Suppressor macrophage treated with lipopolysaccharide for 4 hours (primary cell): ENCODE measurements around the gene SMIM32.

Experiments
- DNase-seq: peaks from one replicate; pipeline ENCODE4 v3.0.0-alpha.2; 2020

Gene SMIM32

GRCh38 chr5:136206361-136206760 is 13.4 kb upstream of the SMIM32 start:
- no peak for DNase-seq

DNA sequence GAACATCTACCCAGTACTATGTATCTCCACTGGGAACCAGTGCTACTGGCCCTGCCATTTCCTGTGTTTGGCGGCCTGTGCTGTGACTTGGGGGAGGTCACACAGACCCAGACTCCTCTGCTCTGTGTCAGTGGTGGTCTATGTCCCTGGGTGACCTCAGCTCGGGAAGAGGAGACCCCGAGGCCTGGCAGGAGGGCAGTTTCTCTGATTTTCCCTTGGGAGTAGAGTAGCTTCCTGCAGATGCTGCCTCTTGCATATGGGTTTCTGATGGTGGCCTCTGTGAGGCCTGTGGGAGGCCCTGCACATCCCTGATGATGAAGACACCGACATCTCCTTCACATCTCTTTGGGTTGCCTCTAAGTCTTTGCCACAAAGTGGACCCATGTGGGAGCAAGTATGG is 13.0 kb upstream of the SMIM32 start:
- DNase-seq = no peak

- DNase-seq = no peak
These were observed 12.2 kb upstream of the SMIM32 start for GRCh38 chr5:136205061-136205702.

- no peak for DNase-seq
These were observed 10.5 kb upstream of the SMIM32 start for GRCh38 chr5:136203303-136203922.

GRCh38 chr5:136202469-136203205 is 9.7 kb upstream of the SMIM32 start:
- DNase-seq = no peak

DNA sequence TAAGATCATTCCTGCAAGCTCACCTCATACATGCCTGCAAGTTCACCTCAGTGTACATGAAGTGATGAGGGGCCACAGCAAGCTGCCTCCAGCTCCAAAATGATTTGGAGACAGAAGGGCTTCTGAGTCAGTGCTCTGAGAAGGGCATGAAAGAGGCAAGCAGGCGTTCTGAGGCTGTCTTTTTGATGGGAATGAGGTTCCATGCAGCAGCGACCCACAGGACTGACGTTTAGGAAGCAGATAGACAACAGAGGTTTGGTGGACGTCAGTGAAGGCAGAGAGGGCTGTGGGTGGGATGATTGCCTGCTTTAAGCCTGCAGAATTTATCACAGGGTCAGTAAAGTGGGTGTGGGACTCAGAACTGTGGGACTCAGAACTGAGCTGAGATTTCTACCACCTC is 8.9 kb upstream of the SMIM32 start:
- no peak for DNase-seq

DNA sequence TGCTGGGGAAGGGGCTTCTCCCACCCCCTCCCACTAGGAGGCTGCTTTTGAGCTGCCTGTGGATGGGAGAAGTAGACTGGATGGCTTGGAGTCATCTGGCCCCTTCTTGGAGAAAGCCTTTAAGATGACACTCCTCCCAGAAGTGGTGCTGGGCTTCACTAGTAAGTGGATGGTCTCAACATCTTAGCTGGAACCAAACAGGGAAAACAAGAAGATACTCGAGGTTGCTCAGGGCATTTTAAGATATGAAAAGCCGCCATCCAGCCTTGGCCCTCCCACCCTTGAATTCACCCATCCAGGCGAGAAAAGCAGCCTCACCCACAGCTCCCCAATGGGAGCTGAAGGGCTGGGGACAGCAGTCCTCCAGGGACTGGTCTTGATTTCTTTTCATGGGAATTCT is 7.8 kb upstream of the SMIM32 start:
- DNase-seq = no peak

DNA sequence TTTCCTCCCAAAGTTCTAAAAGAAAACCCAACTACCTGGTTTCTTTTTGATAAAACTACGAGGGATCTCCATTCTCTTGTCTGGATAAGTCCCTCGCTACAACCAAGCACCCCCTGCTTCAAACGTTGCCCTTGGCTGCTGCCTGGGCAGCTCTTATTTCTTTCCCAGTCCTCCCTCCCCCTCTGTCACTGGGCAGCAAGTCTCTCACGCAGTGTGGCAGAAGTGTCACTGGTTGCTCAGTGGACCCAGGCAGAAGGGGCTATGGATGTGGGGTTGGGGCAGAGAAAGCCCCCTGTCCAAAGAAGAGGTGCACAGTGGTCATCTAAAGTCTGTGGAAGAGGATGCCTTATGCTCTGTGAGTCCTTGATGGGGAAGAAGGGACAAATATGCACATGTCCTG is 7.2 kb upstream of the SMIM32 start:
- no peak for DNase-seq

DNA sequence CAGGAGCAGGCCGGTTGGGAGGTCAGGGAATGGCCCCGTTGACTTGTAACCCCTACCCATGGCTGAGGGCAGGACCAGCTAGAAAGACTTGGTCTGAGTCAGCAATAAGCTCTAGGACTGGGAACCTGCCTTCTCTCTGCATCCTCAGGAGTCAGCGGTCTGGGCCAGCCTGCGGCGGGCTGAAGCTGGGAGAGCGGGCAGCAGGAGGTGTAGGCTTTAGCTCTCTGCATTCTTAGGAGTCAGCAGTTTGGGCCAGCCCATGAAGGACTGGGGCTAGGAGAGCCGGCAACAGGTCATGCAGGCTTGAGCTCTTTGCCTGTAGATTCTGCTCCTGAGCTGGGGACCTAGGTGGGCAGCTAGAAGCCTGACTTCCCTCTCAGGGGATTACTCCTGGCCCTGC is 6.4 kb upstream of the SMIM32 start:
- no peak for DNase-seq

DNA sequence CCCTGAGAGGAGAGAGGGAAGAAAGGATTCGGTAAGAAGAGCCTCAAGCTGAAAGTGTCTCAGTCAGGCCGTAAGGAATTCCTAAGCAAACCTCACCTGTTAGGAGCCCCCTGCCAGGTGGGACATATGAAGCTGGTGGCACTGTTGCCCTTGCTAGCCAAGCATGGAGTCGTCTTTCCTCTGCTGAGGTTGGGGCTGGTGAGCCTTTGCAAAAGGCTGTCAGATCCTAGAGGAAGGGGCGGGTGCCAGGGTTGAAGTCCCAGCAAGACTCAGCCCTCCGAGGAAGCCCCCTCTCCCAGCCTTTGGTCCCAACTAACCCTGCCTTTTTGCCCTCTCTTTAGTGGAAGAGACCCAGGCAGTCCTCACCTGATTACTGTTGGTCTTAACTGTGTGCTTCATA is 5.5 kb upstream of the SMIM32 start:
- DNase-seq = no peak

DNA sequence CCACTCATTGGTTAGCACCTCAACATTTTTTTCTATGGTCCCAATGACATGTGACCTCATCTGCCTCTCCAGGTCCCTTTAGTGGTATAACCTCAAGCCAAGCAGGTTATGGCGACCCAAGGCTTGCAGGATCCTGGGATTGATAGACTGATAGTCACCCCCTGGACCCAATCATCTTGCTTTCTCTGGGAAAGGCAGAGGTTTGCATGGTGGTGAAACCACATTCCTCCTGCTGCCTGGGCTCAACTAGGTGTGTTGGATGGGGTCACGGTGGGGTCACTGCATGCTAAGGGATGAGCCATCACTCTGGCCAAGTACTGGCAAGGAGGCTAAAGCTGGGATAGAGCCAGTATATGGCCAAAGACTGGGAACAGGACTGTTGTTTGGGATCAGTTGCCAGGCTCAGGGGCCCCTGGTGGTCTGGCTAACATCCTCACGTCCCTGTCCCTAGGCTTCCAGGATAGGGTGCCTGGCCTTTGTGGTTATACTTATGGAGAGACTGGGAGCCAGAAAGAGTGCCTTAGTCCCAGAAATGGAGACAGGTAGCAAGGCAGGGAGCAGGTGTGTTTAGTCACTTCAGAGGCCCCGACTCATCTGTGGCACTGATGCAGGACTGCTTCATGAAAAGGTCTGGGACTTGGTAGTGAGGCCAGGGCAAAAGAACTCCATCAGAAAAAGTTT is 4.6 kb upstream of the SMIM32 start:
- no peak for DNase-seq

GRCh38 chr5:136195971-136196820 is 3.2 kb upstream of the SMIM32 start:
- DNase-seq = no peak

DNA sequence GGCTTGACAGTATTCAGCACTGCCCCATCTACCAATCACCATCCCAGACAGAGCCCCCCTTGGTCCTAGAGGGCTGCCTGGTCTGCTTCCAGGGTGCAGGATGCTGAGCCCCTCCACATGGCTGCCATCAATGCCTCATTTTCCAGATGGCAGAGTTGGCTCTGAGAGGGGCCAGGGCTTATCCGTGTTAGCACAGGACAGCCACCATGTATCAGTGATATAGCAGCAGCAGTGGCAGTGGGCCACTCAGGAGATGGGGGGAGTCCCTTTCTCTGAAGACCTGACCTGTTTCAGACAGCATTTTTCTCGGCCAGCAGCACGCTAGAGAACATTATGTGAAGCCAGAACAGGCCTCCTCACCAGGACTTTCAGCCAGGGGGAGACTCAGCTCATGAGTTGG is 1.6 kb upstream of the SMIM32 start:
- no peak for DNase-seq

DNA sequence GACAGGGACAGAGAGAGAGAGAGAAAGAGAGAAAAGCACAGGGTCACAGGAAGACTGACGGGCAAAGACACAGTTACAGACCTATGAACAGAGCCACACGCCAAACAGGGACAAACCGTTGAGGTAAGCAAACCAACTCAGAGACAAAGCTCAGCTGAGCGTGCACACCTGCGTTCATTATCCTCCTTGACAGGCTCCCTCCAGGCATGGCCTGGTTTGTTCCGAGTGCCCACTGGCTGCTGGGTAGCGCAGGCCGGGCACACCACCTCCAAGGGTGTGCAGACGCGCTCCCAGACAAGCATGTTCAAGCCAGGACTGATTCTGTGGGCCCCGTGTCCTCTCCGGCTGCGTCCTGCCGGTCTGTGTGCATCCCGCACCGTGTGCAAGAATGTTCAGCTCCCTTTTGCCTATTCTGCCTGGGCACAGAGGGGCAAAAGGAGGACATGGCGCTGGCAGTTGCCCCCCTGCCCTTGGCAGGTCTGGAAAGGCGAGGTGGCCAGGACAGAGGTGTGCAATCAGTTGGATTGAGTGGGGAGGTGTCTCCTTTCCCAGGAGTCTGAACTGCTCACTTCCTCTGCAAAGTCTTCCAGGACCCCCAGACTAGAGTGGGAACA is 467 bp upstream of the SMIM32 start:
- DNase-seq = no peak

DNA sequence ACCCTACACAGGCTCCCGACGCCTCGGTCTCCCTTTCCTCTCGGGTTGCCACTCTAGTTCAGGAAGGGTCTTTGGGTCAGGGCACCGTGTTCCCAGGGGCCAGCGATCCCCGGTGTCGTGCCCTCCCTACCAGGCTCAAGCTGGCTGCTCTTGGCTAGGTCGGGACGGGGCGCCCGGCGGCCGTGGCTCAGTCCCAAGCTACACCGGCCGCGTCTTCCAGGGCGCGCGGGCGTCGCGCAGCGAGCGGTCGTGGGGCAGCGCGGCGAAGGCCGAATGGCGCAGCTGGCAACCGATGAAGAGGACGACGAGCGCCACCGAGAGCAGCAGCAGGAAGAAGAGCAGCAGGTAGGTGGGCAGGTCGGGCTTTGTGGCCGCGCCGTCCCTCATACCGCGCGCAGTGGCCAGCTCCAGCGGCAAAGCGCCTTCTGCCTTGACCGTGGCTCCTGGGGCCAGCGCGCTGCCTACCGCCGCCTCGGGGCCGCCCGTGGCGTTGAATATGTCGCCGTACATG is 892 bp downstream of the SMIM32 start:
- DNase-seq = no peak

GRCh38 chr5:136191304-136192014 is 1.5 kb downstream of the SMIM32 start:
- peak; percentile 26 for DNase-seq

DNA sequence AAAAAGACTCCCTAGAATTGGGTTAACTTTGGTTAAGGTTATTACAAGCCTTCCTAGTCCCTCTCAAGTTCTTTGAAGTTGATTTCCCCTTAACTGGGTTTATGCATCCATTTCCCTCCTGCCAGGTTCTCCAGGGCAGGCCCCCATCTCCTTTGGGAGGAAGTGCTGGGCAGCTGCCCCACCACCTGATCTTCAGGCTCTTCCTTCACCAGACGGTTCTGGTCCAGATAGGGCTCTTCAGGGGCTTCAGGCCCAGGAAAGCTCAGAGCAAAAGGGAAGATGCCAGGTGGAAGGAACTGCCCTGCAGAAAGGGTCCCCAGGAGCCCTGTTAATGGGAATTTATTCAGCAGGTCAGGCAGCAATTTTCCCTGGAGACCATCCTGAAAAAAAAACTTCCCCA is 2.1 kb downstream of the SMIM32 start:
- DNase-seq = no peak

DNA sequence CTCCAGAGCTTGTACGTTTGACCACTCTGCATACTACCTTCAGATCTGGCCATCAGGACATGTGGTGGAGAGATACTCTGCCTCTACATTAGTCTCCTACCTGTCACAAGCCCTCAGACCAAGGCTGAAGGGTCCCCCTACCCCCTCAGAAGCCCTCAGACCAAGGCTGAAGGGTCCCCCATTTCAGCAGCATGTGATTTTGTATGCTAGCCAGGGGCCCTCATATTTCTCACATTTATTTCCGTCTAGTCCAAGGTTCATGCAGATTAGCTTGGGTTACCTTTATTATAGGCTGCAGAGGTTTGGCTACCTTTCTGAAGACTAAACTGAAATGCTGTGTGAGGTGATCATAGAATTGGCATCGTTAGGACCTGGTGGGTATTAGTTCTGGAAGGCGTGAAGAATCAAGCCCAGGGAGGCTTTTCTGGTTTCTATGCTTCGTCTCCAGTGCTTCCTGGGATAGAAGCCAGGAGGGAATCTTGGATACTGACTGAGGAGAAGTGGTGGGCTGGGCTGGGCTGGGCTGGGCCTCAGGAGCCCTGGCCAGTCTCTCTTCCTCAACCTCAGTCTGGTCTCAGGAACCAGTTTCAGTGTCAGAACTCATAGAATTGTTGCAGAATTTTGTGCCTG is 2.8 kb downstream of the SMIM32 start:
- DNase-seq = no peak

DNA sequence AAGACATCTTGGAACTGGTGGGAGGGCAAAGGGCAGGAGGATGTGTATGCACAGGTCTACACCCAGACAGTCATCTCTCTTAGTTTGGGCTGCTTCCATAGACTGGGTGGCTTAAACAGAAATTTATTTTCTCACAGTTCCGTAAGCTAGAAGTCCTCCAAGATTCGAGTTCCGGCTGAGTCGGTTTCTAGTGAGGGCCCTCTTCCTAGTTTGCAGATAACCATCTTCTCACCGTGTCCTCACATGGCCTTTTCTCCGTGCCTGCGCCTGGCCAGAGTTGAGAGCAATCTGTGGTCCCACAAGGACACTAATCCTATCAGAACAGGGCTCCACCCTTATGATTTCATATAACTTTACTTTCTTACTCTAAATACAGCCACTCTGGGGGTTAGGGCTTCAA is 4.1 kb downstream of the SMIM32 start:
- no peak for DNase-seq

- DNase-seq = no peak
These were observed 6.2 kb downstream of the SMIM32 start for GRCh38 chr5:136186796-136187195.
